Ammon's horn (tissue), 1 donor: ENCODE data around the gene GYPA.
"Not testable (repeated sequence)": the region's sequence is repeated elsewhere in the genome, so short reads cannot be mapped to it uniquely, and the experiment has no call there.

ENCODE experiments used
- DNase-seq: peaks from one replicate; pipeline ENCODE4 v3.0.0-alpha.2; 2016; ENCODE audit warnings: low spot score

Gene GYPA

GRCh38 chr4:144140594-144141295 lies at the start of gene GYPA:
Gene GYPA, minus strand, starts transcription at chr4:144140718. Its CDS starts 83 bp downstream, at chr4:144140635.
- DNase-seq = not testable (repeated sequence)

DNA sequence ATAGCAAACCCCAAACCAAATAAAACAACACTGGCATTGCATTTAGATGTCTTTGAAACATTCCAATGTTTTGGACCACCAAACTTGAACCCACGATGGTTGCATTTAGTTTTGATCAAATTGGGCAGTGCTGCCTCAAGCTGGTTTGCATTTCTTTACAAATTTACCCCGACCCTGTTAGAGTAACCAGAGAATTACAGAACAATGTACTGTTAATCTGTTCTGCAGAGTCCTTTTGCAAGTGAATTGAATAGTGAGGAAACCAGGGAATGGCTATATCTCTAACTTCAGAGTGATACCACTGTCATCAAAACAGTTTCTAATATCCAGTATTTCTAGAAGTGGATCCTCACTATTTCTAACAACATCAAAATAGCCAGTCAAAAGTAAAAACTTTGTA lies 49.5 kb upstream of the GYPA start:
- DNase-seq = no peak

GRCh38 chr4:144189121-144189520 lies 48.6 kb upstream of the GYPA start:
- no peak for DNase-seq

GRCh38 chr4:144185086-144185485 lies 44.6 kb upstream of the GYPA start:
- no peak for DNase-seq

DNA sequence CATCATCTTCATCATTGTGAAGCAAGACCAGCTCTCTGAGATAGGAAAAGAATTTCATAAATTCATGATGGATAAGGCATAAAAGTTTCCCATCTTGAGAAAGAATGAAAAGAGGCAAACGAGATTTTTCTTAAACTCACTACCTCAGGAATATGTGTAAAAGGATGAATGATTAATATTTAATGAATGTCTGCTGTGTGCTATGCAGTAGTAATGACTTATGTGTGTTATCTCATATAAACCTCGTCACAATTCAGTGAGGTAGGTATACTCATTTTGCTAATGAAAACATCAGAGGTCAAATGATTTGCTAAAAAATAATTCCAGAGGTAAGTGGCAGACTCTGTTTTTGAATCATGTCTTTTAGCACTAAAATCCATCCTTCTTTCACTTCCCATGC lies 42.6 kb upstream of the GYPA start:
- DNase-seq = no peak

DNA sequence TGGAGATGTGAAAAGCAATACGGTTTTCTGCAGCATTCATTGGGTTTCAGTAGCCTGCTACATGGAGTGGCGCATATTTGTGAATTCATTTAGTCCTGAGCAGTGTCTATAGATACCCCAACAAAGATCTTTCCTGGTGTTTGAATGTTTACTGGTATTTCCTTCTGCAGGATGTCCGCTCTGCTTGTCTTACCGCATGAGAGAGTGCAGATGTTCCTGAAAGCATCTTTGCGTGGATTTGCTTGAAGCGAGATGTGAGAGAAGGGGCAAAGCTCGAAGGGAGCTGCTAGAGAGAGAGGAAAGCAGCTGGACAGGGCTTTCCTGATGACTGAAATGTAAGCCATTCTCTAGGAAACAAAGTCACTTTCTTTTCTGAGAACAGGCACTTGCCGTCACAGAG lies 40.9 kb upstream of the GYPA start:
- DNase-seq = no peak

DNA sequence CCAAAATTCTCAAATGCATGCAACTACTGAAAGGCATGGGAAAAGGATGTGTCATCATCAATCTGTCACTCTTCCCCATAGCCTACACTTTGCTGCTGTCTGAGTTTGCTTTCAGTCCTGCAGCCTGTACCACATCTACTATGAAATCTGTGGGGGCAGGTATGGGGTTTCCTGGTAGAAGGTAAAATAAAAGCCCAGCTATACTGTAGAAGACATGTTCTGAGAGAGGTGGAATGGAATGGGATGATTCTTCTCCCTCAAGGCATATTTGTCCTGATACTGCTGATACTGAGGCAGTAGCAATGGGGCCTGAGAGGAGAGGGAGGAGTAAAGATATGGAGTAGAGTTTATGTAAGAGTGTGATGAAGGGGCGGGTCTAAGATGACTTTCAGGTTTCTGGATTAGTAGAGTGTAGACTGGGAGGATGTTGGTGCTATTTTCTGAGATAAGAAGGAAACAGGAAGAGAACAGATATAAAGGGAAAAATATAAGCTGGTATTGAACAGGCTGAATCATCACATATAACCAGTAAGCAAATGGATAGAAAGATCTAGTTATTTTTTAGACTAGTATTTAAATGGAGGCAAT lies 38.7 kb upstream of the GYPA start:
- DNase-seq = peak; percentile 39

DNA sequence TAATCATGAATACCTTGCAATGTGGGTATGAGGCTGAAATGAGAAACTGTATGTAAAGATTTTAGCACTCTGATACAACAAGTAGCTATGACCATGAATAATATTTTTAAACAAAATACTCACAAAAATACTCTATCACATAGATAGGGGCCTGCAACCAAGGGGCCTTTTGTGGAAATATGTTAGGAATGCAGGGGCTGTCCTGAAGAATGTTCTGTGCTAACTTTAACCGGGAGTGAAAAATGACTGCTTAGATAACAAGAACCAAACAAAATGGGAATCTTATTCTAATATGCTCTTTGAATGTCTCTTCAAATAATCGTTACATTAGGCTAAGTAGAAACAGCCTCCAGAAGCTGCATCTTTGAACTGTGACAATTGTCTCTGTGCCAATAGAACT lies 37.9 kb upstream of the GYPA start:
- no peak for DNase-seq

DNA sequence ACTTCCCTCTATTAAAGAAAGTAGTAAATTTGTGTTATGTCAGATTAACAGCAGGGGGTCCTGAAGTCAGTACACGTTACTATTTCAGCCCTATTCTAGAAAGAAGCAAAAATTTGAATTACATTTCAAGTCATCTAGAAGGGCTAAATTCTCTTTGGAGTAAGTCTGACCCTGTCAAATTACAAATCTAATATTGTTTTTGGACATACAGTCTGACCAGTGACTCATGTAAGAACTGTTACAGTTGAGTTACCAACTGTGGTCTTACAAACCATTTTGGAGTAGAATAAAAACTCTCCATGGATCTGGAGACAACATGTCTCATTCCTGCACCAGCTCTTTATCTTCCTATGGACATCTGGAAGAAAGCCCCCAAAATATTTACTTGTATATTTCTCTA lies 36.0 kb upstream of the GYPA start:
- DNase-seq = no peak

- DNase-seq = peak; percentile 60
Measured at GRCh38 chr4:144174401-144175067, 34.0 kb upstream of the GYPA start.

GRCh38 chr4:144171697-144172096 lies 31.2 kb upstream of the GYPA start:
- peak; percentile 21 for DNase-seq

DNA sequence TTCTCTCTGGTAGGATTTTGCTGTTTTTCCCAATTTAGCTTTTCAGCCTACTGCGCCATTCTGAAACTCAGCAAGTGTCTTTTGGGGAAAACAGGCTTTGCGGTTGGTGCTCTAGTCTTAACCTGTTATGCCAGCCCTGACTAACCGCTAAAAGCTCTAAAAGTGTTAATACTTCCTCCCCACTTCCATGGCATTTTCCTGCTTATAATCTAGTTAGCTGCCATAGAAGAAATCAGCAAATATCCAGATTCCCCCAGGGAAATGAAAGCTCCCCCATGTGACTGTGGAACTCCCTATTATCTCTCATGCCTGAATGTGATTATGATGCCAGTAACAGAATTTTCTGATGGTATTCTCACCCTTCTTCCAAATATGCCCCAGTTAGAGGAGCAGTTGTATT lies 28.7 kb upstream of the GYPA start:
- DNase-seq = no peak

DNA sequence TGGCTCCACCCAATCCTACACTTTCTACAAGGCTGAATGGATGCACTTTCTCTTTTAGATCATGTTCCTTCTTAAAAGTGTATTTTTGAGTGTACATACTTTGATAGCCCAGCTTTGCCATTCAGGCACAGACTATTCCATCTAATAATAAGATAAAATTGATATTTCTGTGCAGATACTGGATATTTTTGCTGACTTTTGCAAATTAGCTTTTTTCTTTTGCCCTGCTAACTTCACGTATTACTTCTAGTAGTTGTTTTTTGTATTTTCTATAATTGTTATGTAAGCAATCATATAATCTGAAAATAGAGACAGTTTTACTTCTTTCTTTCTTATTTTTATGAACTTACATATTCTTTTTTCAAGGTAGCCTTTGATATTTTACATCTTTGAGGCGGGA lies 13.5 kb upstream of the GYPA start:
- DNase-seq = no peak

DNA sequence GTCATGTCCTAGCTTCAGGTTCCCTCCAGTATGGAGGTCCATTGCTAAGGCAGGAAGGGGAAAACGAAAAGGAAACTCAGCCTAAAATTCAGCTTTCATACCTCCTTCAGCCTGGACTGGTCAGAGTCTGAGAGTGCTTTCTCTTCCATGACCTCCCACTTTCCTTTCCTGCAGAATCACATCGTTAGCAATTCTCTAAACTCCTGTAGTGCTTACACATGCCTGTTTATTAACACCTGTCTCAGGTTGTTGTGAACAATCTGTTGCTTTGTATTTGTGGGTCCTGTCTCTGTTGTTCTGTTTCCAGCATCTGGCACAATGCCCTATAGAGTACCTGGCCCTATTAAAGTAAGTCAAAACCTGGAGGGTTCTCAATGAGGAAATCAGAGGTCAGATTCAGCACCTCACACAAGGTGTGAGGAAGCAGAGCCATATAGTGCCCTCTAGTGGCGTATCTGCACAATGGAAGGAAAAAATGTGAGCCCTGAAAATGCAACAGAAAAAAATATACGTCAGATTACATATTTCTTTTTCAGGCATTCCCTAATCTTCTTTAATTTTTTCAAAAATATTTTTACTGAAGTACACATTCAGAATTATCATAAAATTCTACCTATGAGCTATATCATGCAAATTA lies 2.3 kb upstream of the GYPA start:
- DNase-seq = peak; percentile 10

GRCh38 chr4:144141493-144141892 lies 975 bp upstream of the GYPA start:
- no peak for DNase-seq

DNA sequence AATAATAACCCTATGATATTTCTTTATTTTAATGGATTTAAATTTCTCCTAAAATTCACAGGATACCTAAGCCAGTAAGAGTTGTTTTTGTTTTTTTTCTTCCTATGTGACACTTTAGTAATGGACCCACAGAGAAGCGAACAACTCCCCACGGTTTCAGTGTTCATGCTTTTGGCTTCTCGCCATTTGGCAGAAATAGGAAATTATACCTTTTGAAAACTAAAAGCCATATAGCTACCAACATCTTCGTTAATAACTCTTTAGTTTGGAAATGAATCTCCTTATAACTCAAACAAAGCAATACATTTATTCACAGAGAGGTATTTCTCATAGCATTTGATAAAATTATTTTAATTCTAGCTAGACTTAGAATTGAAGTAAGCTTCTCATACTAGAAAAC lies 527 bp downstream of the GYPA start:
- not testable (repeated sequence) for DNase-seq

- DNase-seq = not testable (repeated sequence)
Measured at GRCh38 chr4:144139547-144139946, 971 bp downstream of the GYPA start.

GRCh38 chr4:144138239-144138638 lies 2.3 kb downstream of the GYPA start:
- not testable (repeated sequence) for DNase-seq

DNA sequence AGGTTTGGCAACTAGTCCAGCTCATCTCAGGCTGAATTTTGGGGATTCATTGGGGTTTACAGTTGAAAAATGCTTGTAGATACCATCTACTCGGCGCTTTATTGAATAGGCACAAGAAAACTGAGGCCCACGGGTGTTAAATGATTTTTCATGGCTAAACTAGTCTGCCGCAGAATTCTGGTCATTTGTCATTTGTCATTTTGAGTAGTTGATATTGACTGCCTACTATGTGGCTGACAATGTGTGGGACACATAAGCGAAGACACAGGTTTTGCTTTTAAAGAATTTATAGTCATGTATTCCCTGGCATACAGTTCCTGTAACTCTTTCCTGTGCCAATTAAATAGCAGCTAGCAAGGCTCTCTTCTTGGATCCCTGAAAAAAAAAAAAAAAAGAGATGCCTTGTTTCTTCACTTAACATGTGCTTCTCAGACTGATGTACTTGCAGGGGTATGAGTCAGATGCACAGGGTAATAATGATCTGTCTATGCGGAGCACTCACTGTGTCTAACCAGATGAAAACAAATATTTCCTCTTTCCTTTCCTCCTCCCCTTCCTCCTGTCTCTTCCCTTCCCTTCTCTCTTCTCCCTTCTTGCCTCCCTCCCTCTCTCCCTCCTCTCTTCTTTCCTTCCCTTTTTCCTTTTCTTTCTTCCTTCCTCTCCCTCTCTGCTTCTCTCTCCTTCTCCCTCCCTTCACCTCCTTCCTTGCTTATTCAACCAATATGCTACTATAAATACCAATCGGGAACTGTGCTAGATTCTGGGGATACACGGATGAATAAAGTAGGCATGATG lies 3.2 kb downstream of the GYPA start:
- DNase-seq = not testable (repeated sequence)

GRCh38 chr4:144136189-144136588 lies 4.3 kb downstream of the GYPA start:
- not testable (repeated sequence) for DNase-seq

- not testable (repeated sequence) for DNase-seq
Measured at GRCh38 chr4:144130167-144130566, 10.4 kb downstream of the GYPA start.

DNA sequence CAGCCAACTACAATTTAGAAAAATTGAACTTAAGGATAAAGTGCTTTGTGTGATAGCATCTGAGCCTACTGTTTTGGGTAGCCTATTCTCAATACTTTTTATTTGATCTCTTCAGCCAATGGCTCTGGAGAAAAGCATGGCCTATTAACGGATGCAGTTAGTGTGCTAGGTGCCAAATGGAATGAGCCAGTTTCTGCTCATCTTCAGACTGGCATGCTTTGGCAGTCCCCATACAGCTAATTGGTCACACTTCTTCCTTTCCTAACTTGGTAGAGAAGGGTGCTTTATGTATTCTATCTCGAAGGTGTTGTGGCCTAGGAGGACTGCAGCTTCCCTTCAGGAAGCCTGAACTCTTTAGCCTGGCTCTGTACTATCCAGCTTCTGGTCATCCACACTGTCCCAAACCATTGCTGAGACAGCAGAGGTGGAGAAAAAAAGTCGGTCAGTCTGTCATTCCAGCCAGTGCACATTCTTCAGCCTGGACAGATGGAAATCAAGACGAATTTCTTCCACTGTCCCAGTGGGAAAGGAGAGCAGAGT lies 11.1 kb downstream of the GYPA start:
- DNase-seq = not testable (repeated sequence)
